LNCAP (cell line): ENCODE measurements around the gene COA1.

Experiments used
- TF ChIP-seq, protein P1 (sequence below): fragments of 450-650 bp; IDR thresholded peaks from 2 replicates; pipeline ENCODE4 v1.5.1; 2017; ENCODE audit warnings: mild to moderate bottlenecking

Gene COA1

DNA sequence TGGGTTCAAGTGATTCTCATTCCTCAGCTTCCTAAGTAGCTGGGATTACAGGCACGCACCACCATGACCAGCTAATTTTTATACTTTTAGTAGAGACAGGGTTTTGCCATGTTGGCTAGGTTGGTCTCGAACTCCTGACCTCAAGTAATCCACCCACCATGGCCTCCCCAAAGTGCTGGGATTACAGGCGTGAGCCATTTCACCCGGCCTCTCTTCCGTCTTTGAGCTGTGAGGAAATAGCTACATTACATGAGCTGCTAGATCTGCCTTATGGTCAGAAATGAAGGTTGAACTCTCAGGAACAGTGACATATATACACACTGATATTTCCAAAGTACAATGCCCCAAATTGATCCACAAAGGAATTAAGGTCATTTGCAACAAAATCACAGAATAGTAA, 31.5 kb upstream of the COA1 start:
- TF ChIP-seq, protein P1, sequence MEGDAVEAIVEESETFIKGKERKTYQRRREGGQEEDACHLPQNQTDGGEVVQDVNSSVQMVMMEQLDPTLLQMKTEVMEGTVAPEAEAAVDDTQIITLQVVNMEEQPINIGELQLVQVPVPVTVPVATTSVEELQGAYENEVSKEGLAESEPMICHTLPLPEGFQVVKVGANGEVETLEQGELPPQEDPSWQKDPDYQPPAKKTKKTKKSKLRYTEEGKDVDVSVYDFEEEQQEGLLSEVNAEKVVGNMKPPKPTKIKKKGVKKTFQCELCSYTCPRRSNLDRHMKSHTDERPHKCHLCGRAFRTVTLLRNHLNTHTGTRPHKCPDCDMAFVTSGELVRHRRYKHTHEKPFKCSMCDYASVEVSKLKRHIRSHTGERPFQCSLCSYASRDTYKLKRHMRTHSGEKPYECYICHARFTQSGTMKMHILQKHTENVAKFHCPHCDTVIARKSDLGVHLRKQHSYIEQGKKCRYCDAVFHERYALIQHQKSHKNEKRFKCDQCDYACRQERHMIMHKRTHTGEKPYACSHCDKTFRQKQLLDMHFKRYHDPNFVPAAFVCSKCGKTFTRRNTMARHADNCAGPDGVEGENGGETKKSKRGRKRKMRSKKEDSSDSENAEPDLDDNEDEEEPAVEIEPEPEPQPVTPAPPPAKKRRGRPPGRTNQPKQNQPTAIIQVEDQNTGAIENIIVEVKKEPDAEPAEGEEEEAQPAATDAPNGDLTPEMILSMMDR: no peak

DNA sequence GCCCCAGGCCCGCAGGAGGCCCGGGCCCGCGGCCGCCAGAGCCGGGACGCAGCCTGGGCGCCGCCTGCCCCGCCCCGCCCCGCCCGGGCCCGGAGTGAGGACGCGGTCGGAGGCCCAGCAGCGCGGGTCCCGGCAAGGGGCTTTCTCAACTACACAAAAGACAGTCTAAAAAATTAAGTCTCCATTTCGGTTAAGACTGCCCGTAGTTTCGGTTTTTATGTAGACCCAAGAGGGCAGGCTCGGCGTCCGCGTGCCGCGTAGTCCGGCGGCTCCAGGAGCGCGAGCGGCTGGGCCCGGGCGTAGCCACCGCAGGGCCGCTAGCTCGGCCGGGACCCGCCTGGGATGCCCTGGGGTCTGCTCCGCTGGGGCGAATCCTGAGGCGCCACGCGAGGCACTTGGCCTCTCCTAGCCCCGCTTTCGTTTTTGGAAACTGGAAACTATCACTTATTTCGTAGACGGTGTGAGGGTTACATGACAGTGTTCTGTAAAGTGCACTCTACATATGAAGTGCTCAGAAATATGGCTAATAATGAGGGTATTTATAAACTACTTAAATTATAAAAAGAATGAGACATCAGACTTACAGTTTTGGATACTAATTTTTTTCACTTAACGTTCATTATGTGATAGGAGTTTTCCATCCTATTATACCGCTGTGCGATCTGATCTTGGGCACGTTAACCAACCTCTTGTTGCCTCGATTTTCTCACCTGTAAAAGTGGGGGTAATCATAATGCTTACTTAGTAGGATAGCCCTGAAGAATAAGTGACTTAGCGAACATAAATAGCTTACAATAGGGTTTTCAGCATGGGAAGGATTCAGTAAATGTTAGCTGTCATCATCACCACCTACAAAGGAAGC, 29.7 kb upstream of the COA1 start:
- TF ChIP-seq, protein P1: no peak

DNA sequence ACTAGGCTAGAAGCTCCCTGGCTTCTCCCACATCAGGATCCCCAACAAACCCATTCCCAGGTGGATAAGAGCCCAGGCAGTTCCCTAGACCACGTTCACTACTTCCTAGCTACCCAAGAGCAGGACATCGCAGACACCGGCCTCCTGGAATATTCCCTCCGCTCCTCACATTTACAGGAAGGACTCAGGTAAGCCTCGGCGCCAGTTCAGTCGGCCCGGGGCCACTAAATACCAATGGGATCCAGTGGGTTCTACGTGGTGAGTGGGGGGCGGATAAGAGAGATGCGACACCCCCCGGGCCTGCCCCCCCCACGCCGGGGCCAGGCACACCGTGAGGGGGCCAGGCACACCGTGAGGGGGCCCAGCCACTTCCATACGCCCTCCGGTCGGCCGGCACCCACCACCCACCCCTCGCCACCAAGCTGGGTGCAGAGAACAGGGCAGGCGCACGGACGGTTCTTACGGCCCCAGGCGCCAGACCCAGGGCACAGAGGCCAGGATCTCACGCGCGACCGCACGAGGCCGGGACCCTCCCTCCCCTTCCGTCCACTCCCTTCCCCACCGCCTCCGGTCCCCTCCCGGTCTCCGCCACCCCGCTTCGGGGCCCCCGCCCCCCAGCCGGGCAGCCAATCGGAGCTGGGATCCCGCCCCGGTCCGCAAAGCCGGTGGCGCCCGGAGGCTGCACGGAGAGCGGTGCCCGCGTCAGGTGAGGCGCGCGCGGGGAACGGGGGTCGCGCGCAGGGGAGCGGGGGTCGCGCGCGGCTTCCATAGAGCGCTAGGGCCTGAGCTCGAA, 28.9 kb upstream of the COA1 start, which contains the start of gene BLVRA:
TSS of gene BLVRA (plus strand) at position 652 of the 793 bp plus-strand sequence. CDS start 12,479 bp downstream, outside the sequence.
- TF ChIP-seq, protein P1: no peak

DNA sequence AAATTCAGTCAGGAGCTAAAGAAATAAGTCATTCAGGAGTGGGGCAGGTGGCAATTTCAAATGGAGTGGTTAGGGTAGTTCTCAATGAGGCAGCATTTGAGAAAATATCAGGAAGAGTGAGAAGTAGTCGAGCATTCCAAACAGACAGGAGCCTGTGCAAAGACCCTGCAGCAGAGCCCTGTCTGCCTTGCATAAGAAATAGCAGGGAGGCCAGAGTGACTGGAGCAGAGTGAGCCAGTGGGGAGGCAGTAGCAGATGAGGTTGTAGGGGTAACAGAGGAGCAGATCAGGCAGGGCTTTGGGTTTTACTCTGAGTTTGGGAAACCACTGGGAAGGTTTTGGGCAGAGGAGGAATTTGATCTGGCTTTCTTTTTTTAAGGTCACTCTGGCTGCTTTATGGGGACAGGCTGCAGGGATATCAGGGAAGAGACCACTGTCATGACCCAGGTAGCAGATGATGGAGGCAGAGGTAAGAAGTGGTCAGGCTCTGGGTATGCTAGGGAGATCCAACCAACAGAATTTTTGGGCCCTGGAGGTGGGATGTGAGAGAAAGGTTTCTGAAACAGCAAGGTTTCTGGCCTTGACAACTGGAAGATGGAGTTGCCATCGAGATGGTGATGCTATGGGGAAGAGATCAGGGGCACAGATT, 27.9 kb upstream of the COA1 start:
- TF ChIP-seq, protein P1: no peak

DNA sequence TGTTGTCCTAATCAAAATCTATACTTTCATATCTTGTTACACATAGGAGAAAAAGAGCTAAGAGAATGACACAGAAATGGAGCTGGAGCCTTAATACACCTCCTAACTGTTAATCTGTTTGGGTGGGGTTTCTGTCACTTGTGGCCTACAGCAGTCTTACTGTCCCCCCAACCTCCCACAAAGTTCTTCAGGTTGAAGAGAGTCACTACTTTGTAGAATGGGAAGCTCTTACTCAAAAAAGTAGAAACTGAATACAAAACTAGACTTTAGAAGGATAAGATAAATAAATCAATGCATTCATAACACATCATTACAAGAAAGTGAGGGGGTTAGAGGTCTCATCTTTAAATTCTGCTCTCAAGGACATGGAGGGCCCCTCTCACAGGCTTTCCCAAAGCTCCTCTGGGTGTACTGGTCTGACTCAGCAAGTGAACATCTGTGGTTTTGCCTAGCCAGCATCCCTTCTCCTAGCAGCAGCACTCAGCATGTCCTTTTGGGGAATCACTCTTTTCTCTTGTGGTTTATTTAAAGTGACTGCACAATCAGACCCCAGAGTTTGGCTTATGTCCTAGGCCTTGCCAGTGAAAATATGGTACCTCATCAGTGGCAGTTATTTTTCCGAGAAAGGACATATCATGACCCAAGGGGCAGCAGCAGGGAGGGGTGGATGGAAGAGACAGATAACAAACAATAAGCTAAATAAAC, 27.2 kb upstream of the COA1 start:
- TF ChIP-seq, protein P1: no peak

DNA sequence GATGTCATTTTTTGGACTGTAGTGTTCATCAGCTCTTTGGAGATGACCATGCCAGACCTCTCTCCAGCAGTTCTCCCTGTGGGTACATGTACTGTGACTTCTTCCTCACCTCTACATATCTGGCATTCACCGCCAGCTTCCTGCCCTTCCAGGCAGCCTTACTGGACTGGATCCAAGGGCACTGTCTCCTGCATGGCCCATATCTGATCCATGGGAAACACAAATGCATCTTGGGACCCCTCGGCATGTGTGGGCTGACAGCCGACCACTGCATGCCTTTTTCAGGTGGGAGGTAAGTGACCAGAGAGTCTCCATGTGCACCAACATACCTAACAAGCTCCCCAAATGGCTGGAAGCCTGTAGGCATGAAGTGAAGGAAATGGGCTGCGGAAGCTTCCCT, 25.3 kb upstream of the COA1 start:
- TF ChIP-seq, protein P1: no peak

DNA sequence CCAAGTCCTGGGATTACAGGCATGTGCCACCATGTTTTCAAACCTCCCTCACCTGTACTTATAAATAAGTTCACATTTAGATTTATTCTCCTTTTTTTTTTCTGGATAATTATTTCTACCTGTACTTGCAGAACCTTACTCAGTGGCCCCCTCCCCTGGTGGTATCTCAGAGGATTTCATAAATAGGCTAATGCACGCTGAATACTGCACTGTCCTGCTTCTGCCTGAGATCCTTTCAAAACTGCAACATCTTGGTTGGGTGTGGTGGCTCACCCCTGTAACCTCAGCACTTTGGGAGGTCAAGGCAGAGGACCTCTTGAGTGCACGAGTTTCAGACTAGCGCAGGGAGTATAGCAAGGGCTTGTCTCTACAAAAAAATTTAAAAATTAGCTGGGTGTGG, 24.5 kb upstream of the COA1 start:
- TF ChIP-seq, protein P1: no peak
